K562 (cell line): ENCODE data around the gene BBS1. TPM values are rescaled to one million over a fixed set of nuclear protein-coding genes. Genes with fewer than 3 reads are reported as not detected.
A peak's percentile ranks its signal among the peaks of the same experiment; 100 is the strongest.
"Not testable (repeated sequence)": the region's sequence is repeated elsewhere in the genome, so short reads cannot be mapped to it uniquely, and the experiment has no call there.

Source experiments
- ATAC-seq: fragments of 200-7000 bp; cut with Tn5 transposase; 3 replicates; pipeline ENCODE4 v1.9.1; 2020; ENCODE audit warnings: moderate library complexity
- BruUV-seq: library from RNA; stranded (reverse); fragments of 400-500 nt; replicated peaks from 2 replicates; lab custom pipeline; 2021; lab: Mats Ljungman, UMichigan
- CTCF ChIA-PET: fragments of 300-600 bp; formaldehyde crosslinking; extraction: SDS; loops from one replicate; lab custom pipeline; 2021; ENCODE audit warnings: low intra/inter-chr PET ratio; lab: Yijun Ruan, JAX
- POLR2A ChIA-PET: fragments of 300-600, 350-650 bp; sonication (Branson Sonifier 250); formaldehyde crosslinking; extraction: SDS; loops from one replicate; lab custom pipeline; 2021; ENCODE audit warnings: antibody characterized with exemption, inconsistent platforms; lab: Yijun Ruan, JAX
- DNase-seq, 4 experiments: peaks; one replicate each; pipeline versions ENCODE4 v3.0.0 to v3.0.0-alpha.2; 2011 to 2018; ENCODE audit warnings: low spot score in 3 of 4, mixed read lengths in 3 of 4; ENCODE audit errors: extremely low read depth in 1 of 4
- FAIRE-seq: peaks from 2 replicates; lab custom pipeline; 2011; peaks lifted over from hg19 to GRCh38; lab: Jason Lieb, UNC
- H2AFZ ChIP-seq: 2 replicates; pipeline ENCODE4 v1.6.0; 2011; ENCODE audit warnings: low read depth, low read length, control low read depth, inconsistent platforms
- H3K27ac ChIP-seq: fragments of 200-600 bp; 3 replicates; pipeline ENCODE4 v1.8.0; 2011; ENCODE audit warnings: low read depth, mild to moderate bottlenecking, control low read depth, inconsistent platforms, low read length, moderate library complexity, mixed read lengths; ENCODE audit errors: extremely low read depth
- H3K27me3 ChIP-seq, 2 experiments: fragments of 300-600 bp in 1 of 2; 2 replicates in 1 of 2; 3 replicates in 1 of 2; pipeline versions ENCODE4 v1.6.0 to v1.8.0; 2011; ENCODE audit warnings: inconsistent platforms in 2 of 2, low read length in 2 of 2, mild to moderate bottlenecking in 1 of 2, mixed read lengths in 1 of 2, moderate library complexity in 1 of 2; ENCODE audit not compliant: control insufficient read depth in 2 of 2, insufficient read depth in 2 of 2
- H3K36me3 ChIP-seq: fragments of 300-600 bp; 3 replicates; pipeline ENCODE4 v1.8.0; 2011; ENCODE audit warnings: mild to moderate bottlenecking, low read length, inconsistent platforms; ENCODE audit not compliant: control insufficient read depth, insufficient read depth
- H3K4me1 ChIP-seq, 2 experiments: fragments of 200-600 bp in 1 of 2; replicated peaks in 1 of 2; 2 replicates in 1 of 2; 3 replicates in 1 of 2; pipeline versions ENCODE4 v1.5.1 to v1.8.0; 2011; ENCODE audit warnings: inconsistent platforms in 2 of 2, low read length in 2 of 2, mild to moderate bottlenecking in 1 of 2, mixed read lengths in 1 of 2, moderate library complexity in 1 of 2; ENCODE audit not compliant: control insufficient read depth in 2 of 2, insufficient read depth in 2 of 2
- H3K4me2 ChIP-seq: 2 replicates; pipeline ENCODE4 v1.6.1; 2011; ENCODE audit warnings: low read length, control low read depth, inconsistent platforms, mixed read lengths; ENCODE audit not compliant: insufficient read depth
- H3K4me3 ChIP-seq: fragments of 200-600 bp; sonication (generic), shearing (Covaris generic); 2 replicates; pipeline ENCODE4 v1.5.1; 2016; ENCODE audit warnings: control low read depth, inconsistent platforms
- H3K79me2 ChIP-seq: fragments of 200-600 bp; 3 replicates; pipeline ENCODE4 v1.8.0; 2011; ENCODE audit warnings: low read length, inconsistent platforms; ENCODE audit not compliant: control insufficient read depth, insufficient read depth
- H3K9ac ChIP-seq, 2 experiments: 2 replicates each; pipeline versions ENCODE4 v1.6.0 to v1.6.1; 2011; ENCODE audit warnings: low read depth in 2 of 2, low read length in 2 of 2, control low read depth in 1 of 2, inconsistent platforms in 1 of 2, mild to moderate bottlenecking in 1 of 2, mixed read lengths in 1 of 2; ENCODE audit not compliant: insufficient read depth in 1 of 2
- H3K9me1 ChIP-seq: one replicate; pipeline ENCODE4 v1.6.0; 2011; ENCODE audit warnings: inconsistent platforms, mild to moderate bottlenecking, low read length, moderate library complexity; ENCODE audit not compliant: control insufficient read depth, insufficient read depth
- H3K9me3 ChIP-seq: replicated peaks from 2 replicates; pipeline ENCODE4 v1.5.1; 2011; ENCODE audit warnings: low read depth, low read length, inconsistent platforms; ENCODE audit not compliant: control insufficient read depth, insufficient read depth
- H4K20me1 ChIP-seq: replicated peaks from 2 replicates; pipeline ENCODE4 v1.6.1; 2011; ENCODE audit warnings: low read length, inconsistent platforms, mixed read lengths; ENCODE audit not compliant: control insufficient read depth, insufficient read depth
- ATF6 ChIP-seq: sonication (generic); formaldehyde crosslinking; IDR thresholded peaks from 2 replicates; pipeline ENCODE4 v1.4.0; 2020; ENCODE audit warnings: mild to moderate bottlenecking, missing genetic modification reagents
- BDP1 ChIP-seq: IDR thresholded peaks from 3 replicates; pipeline ENCODE4 v1.6.1; 2011; ENCODE audit not compliant: insufficient read length, insufficient read depth
- PHF20 ChIP-seq: fragments of 450-650 bp; IDR thresholded peaks from 2 replicates; pipeline ENCODE4 v1.6.1; 2018; ENCODE audit not compliant: partially characterized antibody
- POLR2G ChIP-seq: fragments of 200-400 bp; formaldehyde crosslinking; IDR thresholded peaks from 2 replicates; pipeline ENCODE4 v1.6.1; 2017; ENCODE audit warnings: low read depth, mild to moderate bottlenecking, antibody characterized with exemption, low read length, moderate library complexity
- POLR3G ChIP-seq: IDR thresholded peaks from 2 replicates; pipeline ENCODE4 v1.6.1; 2011; ENCODE audit not compliant: insufficient read length, insufficient replicate concordance; ENCODE audit errors: extremely low read depth
- RBFOX2 ChIP-seq: fragments of 200-400 bp; formaldehyde crosslinking; IDR thresholded peaks from 2 replicates; pipeline ENCODE4 v1.6.1; 2017; ENCODE audit warnings: low read depth, mild to moderate bottlenecking, low read length, moderate library complexity
- WGBS: fragments of 100-300 bp; shearing (Covaris generic); methylation state at CpG from one replicate; pipeline ENCODE4 v1.1.6; 2016; ENCODE audit warnings: low coverage, mixed read lengths; ENCODE audit not compliant: insufficient coverage; ENCODE audit errors: missing lambda C conversion rate; 5-methylcytosine and 5-hydroxymethylcytosine counted together
- in situ Hi-C: fragments of 300-500 bp; cut with MboI; formaldehyde crosslinking; loops from 4 replicates; pipeline ENCODE4 v1.15.0; 2018; ENCODE audit warnings: inconsistent platforms, mixed read lengths
- intact Hi-C: fragments of 100-400 bp; cut with micrococcal nuclease; formaldehyde crosslinking; loops from 2 replicates; pipeline ENCODE4 v1.14.2; 2022
- polyA plus RNA-seq, 8 experiments: library from polyadenylated mRNA; depleted of rRNA in 4 of 8; stranded (reverse) in 5 of 8; unstranded in 3 of 8; fragments of >200 nt; fragmentation: Nextera tagmentation in 2 of 8; fragmentation: Illumina TruSeq in 1 of 8; extraction: Ambion mirVana in 2 of 8; extraction: Trizol in 1 of 8; gene quantifications; 2 replicates each; pipeline versions ENCODE4 v1.2.1 to v1.2.3, GENCODE V29; 2011 to 2014; ENCODE audit warnings: inconsistent platforms in 1 of 8, missing spikeins in 1 of 8
- total RNA-seq, 7 experiments: library from RNA; depleted of rRNA in 6 of 7; stranded (reverse); fragments of >200 nt in 6 of 7; fragmentation: Illumina TruSeq in 2 of 7; extraction: Trizol in 2 of 7; gene quantifications; 2 replicates each; pipeline versions ENCODE4 v1.2.1 to v1.2.3, GENCODE V29; 2011 to 2021; ENCODE audit warnings: low replicate concordance in 1 of 7

BBS1 gene
- total and polyA plus RNA-seq, 9 of the 15 experiments (the other 6 are each of a cell fraction or from before 2014, with no cell fraction given): 9.0 to 19.8 (median 12.1) TPM

GRCh38 chr11:66542362-66542761 lies 31.9 kb downstream of the BBS1 start (continued):
- TF ChIP-seq ATF6 (CRISPR knock-in tag): no peak

DNA sequence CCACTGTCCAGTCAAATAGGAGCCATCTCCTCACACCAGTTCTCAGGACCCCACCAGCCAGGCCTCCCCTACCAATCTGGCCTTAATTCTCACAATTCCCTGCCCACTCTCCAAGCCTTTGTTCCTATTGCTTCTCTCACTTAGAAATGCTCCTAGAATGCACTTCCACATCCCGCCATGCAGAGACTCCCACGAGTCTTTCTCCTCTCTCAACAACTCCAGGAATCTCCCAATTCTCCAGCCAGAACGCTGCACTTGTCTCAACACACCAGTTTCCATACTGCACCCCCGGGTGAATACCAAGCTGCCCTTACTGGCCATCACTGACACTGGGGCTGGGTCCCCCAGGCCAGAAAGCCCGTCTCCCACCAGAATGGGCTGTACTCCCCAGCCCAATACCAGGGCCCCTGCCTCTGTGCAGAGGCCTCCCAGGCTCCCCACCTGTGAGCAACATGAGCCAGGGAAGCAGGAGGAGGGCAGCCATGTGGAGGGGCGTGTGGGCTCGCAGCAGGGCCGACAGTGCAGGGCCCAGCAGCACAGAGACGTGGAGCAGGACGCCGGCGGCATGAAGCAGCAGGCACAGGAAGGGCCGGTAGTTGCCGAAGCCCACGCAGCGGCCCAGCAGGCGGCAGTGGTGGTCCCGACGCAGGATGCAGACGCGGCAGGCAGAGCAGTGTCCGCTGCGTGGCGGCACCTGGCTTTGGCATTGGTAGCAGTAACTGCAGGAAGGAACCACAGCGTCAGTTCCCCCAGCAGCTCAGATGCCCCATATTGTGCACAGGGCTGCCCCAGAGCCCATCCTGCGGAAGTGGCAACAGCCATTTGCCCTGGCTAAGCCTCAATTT lies 33.0 kb downstream of the BBS1 start:
- H3K4me2 ChIP-seq: no peak overlapping the region
- H3K9me3 ChIP-seq: no peaks in the 10 kb centered on the region
- H4K20me1 ChIP-seq: no peaks in the 10 kb centered on the region
- H3K9me1 ChIP-seq: no peaks in the 10 kb centered on the region
- CTCF ChIA-PET: no interaction called here
- H3K4me1 ChIP-seq: peaks cover 0 to 44% of the 10 kb centered on the region in 2 experiments; a peak in 3 of 5 replicates
- ATAC-seq (no peak), FAIRE-seq (no peak), DNase-seq (no peak)
- POLR2A ChIA-PET: interaction anchor here (0.9 to 1.0 kb wide), 2 partner anchors 11 to 24 kb away, joined by 3 to 4 read pairs; no protein-coding TSS in a partner anchor
- H3K27ac ChIP-seq: no peak overlapping the region
- no peak for TF ChIP-seq POLR3G
- TF ChIP-seq PHF20: no peak
- TF ChIP-seq BDP1: no peak
- peak; percentile 49 for TF ChIP-seq POLR2G
- 0 out of 2 replicates have a peak, but pooled peaks have one; percentile 18 for TF ChIP-seq RBFOX2
- no peak overlapping the region for H2AFZ ChIP-seq
- no peak overlapping the region for H3K4me3 ChIP-seq
- peaks cover 5% of the 10 kb centered on the region; the same call in 2 of the 3 replicates for H3K36me3 ChIP-seq
- peaks cover 6% of the 10 kb centered on the region; the same call in 1 of the 3 replicates for H3K79me2 ChIP-seq
- intact Hi-C loops (no loop called here), in situ Hi-C loops (no loop called here)
- BruUV-seq: no TSS peak
- H3K27me3 ChIP-seq: no peaks in the 10 kb centered on the region
- H3K9ac ChIP-seq: peak overlapping the region in 1 of 2 experiments; percentile 24; a peak in 1 of 4 replicates
- 85% methylated on average over 24 of the region's 26 CpGs for WGBS

GRCh38 chr11:66544952-66545351 lies 34.5 kb downstream of the BBS1 start:
- H3K9ac ChIP-seq: peak overlapping the region; percentile 75 to 81; a peak in 3 of 4 replicates
- CTCF ChIA-PET, intact Hi-C loops, in situ Hi-C loops, H3K9me1 ChIP-seq, H3K27ac ChIP-seq, H3K9me3 ChIP-seq, H4K20me1 ChIP-seq, DNase-seq, H3K27me3 ChIP-seq, H3K36me3 ChIP-seq, FAIRE-seq, H3K79me2 ChIP-seq, ATAC-seq: not testable (repeated sequence)
- BruUV-seq: TSS peak; percentile 85
- peaks cover 0 to 38% of the 10 kb centered on the region in 2 experiments; a peak in 4 of 5 replicates for H3K4me1 ChIP-seq
- POLR2A ChIA-PET: interaction anchor here (0.7 to 1.8 kb wide), 4 partner anchors 72 to 133 kb away, joined by 3 to 7 read pairs (median 4); partner anchors contain the start of gene RBM4B
- H2AFZ ChIP-seq: 0 out of 2 replicates have a peak overlapping the region, but pooled peaks have one; percentile 81
- peak overlapping the region; percentile 75 for H3K4me2 ChIP-seq
- 37% methylated on average over 14 of the region's 14 CpGs for WGBS
- H3K4me3 ChIP-seq: peak overlapping the region; percentile 94
